ENCODE measurements around the gene GSTA4. TPM values are rescaled to one million over a fixed set of nuclear protein-coding genes. Genes with fewer than 3 reads are reported as not detected.

Gene GSTA4
- total and polyA plus RNA-seq, 2 of the 8 experiments (the other 6 are each of a cell fraction or from before 2014, with no cell fraction given) = 13.9 to 21.6 TPM

DNA sequence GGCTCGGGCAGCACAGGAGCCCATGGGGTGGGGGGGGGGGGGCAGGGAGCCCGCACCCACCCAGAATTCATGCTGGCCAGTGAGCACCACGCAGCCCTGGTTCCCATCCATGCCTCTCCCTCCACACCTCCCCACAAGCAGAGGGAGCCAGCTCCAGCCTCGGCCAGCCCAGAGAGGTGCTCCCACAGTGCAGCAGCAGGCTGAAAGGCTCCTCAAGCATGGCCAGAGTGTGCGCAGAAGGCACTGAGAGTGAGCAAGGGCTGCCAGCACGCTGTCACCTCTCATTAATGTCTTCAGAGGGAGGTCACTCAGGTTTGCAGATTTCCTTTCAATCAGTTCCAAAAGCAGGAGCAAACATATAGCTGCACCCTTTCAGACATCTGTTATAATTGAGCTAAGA lies 32.4 kb downstream of the GSTA4 start:
- 96% methylated on average over 4 of the region's 6 CpGs; no CpG with 5 or more reads in 1 of the 2 experiments for WGBS, 2 experiments (ENCODE audit: extremely low coverage in 1 of 2, insufficient coverage in 1 of 2, insufficient read length in 1 of 2, insufficient replicate concordance in 2 of 2, low coverage in 1 of 2, low lambda C conversion rate in 2 of 2, missing lambda C conversion rate in 1 of 2)

More for the DNA sequence above, 32.4 kb downstream of the GSTA4 start:
- Histone ChIP-seq H3K9me3 (ENCODE audit: insufficient read depth in 2 of 2, low read depth in 1 of 2, low read length in 1 of 2) (peaks cover 5 to 11% of the 10 kb centered on the region in 2 experiments; a peak in 3 of 4 replicates), H3K14ac (ENCODE audit: insufficient read length) (no peak overlapping the region), H2BK120ac (replicated peaks; ENCODE audit: low read depth, low read length) (no peak overlapping the region), H3K23ac (ENCODE audit: insufficient read length) (no peak overlapping the region), H3K23me2 (ENCODE audit: low read depth, low read length) (no peaks in the 10 kb centered on the region), H4K91ac (replicated peaks; ENCODE audit: insufficient read length, low read length) (no peak overlapping the region), H2BK12ac (ENCODE audit: low read depth, low read length) (no peak overlapping the region), H3K4me3 (ENCODE audit: extremely low read depth in 1 of 4, insufficient read depth in 2 of 4, low read depth in 3 of 4, low read length in 4 of 4) (no peak overlapping the region), H2BK20ac (ENCODE audit: low read length) (no peak overlapping the region), H2AK5ac (ENCODE audit: low read depth, low read length) (no peak overlapping the region), H2BK5ac (ENCODE audit: low read depth, low read length) (no peak overlapping the region), H3K27ac (ENCODE audit: low read depth, low read length) (no peak overlapping the region), H2AFZ (ENCODE audit: low read length) (no peak overlapping the region), H4K5ac (ENCODE audit: insufficient read length, low read depth, low read length) (no peak overlapping the region), H3K9ac (replicated peaks in 1 of 4; ENCODE audit: extremely low read depth in 1 of 4, low read depth in 3 of 4, low read length in 3 of 4) (no peak overlapping the region), H4K20me1 (replicated peaks in 1 of 2; ENCODE audit: control insufficient read depth in 1 of 2, insufficient read depth in 2 of 2, low read length in 2 of 2) (no peaks in the 10 kb centered on the region), H3K4ac (replicated peaks; ENCODE audit: insufficient read length, low read depth, low read length) (no peak overlapping the region), H3K79me1 (ENCODE audit: low read depth, low read length) (no peaks in the 10 kb centered on the region), H4K8ac (ENCODE audit: extremely low read depth, insufficient read depth, low read length) (no peak overlapping the region), H3K79me2 (ENCODE audit: control insufficient read depth in 1 of 2, insufficient read depth in 2 of 2, low read length in 2 of 2) (no peaks in the 10 kb centered on the region), H3K18ac (ENCODE audit: extremely low read depth, low read length) (no peak overlapping the region), H2BK15ac (ENCODE audit: low read length) (no peak overlapping the region), H3K4me2 (ENCODE audit: insufficient read depth in 1 of 2, low read depth in 2 of 2, low read length in 2 of 2) (no peak overlapping the region), H3K56ac (replicated peaks; ENCODE audit: insufficient read length, low read depth, low read length) (no peak overlapping the region), H3K4me1 (replicated peaks in 1 of 4; ENCODE audit: control insufficient read depth in 3 of 4, insufficient read depth in 4 of 4, low read length in 3 of 4) (peaks cover 0 to 8% (median 3%) of the 10 kb centered on the region in 4 experiments; a peak in 4 of 7 replicates), H3K27me3 (replicated peaks in 1 of 4; ENCODE audit: control insufficient read depth in 3 of 4, extremely low read depth in 1 of 4, insufficient read depth in 3 of 4, low read length in 3 of 4) (peaks cover 0 to 4% (median 1%) of the 10 kb centered on the region in 4 experiments; a peak in 2 of 7 replicates), H3K36me3 (ENCODE audit: control insufficient read depth in 2 of 4, insufficient read depth in 4 of 4, low read length in 3 of 4) (no peaks in the 10 kb centered on the region)
- FAIRE-seq = no peak
- no peak for DNase-seq (ENCODE audit: low read depth in 1 of 2, low spot score in 2 of 2)
- ChIA-PET POLR2A (ENCODE audit: partially characterized antibody) (no interaction called here), CTCF (ENCODE audit: partially characterized antibody) (interaction anchor here (0.9 to 1.7 kb wide), 4 partner anchors 9 to 106 kb away, joined by 3 to 8 read pairs (median 3); partner anchors contain the start of gene GSTA4)
- no peak for TF ChIP-seq CBX8 (IDR thresholded peaks at IDR 0.05; ENCODE audit: borderline replicate concordance, low read depth, low read length)
- TF ChIP-seq, protein P1, sequence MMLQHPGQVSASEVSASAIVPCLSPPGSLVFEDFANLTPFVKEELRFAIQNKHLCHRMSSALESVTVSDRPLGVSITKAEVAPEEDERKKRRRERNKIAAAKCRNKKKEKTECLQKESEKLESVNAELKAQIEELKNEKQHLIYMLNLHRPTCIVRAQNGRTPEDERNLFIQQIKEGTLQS (IDR thresholded peaks at IDR 0.05; ENCODE audit: insufficient read depth, low read depth, low read length) = no peak
- TF ChIP-seq KDM5A (IDR thresholded peaks at IDR 0.05; ENCODE audit: low read length) = no peak
- no peak for TF ChIP-seq TCF12 (IDR thresholded peaks at IDR 0.05; ENCODE audit: low read depth, low read length)
- TF ChIP-seq CHD2 (IDR thresholded peaks at IDR 0.05; ENCODE audit: low read length) = no peak
- TF ChIP-seq ASH2L (IDR thresholded peaks at IDR 0.05; ENCODE audit: low read length) = no peak
- TF ChIP-seq CHD1 (IDR thresholded peaks at IDR 0.05; ENCODE audit: low read depth, low read length) = no peak
- TF ChIP-seq CTBP2 (IDR thresholded peaks at IDR 0.05; ENCODE audit: borderline replicate concordance, insufficient read depth, insufficient read length, low read length) = no peak
- TF ChIP-seq HDAC2 (IDR thresholded peaks at IDR 0.05; ENCODE audit: borderline replicate concordance in 1 of 2, low read depth in 2 of 2, low read length in 2 of 2) = no peak
- no peak for TF ChIP-seq RNF2 (IDR thresholded peaks at IDR 0.05; ENCODE audit: borderline replicate concordance, low read depth, low read length, missing control alignments, poor library complexity, severe bottlenecking)
- TF ChIP-seq SP2 (IDR thresholded peaks at IDR 0.05; ENCODE audit: low read length) = no peak
- no peak for TF ChIP-seq RFX5 (IDR thresholded peaks at IDR 0.05; ENCODE audit: borderline replicate concordance, low read depth, low read length)
- no peak for TF ChIP-seq RBBP5 (IDR thresholded peaks at IDR 0.05; ENCODE audit: borderline replicate concordance, low read depth, low read length)

Measured in H1 (cell line).